HEK293 (cell line): Measurements from ENCODE around the gene SMIM32.

Source experiments
- CTCF ChIA-PET: fragments of 350-600 bp; formaldehyde crosslinking; extraction: SDS; loops from one replicate; lab custom pipeline; 2021; ENCODE audit warnings: antibody characterized with exemption; lab: Yijun Ruan, JAX
- POLR2A ChIA-PET: fragments of 300-600 bp; formaldehyde crosslinking; extraction: SDS; loops from one replicate; lab custom pipeline; 2020; ENCODE audit warnings: antibody characterized with exemption, inconsistent platforms; lab: Yijun Ruan, JAX
- H3K27ac ChIP-seq: fragments of 200-500 bp; sonication (Bioruptor generic); 2 replicates; pipeline ENCODE4 v1.5.1; 2014; ENCODE audit warnings: low read depth, low read length, control low read depth, inconsistent platforms; ENCODE audit errors: extremely low read depth
- H3K36me3 ChIP-seq, 2 experiments: fragments of 200-500 bp in 1 of 2; sonication (Bioruptor generic) in 1 of 2; 1 replicate in 1 of 2; 2 replicates in 1 of 2; pipeline ENCODE4 v1.5.1; 2014 to 2017; ENCODE audit warnings: inconsistent platforms in 2 of 2, low read length in 2 of 2; ENCODE audit not compliant: control insufficient read depth in 2 of 2, insufficient read depth in 1 of 2
- H3K4me1 ChIP-seq: fragments of 200-500 bp; sonication (Bioruptor generic); 2 replicates; pipeline ENCODE4 v1.5.1; 2014; ENCODE audit warnings: mild to moderate bottlenecking, low read length, inconsistent platforms; ENCODE audit not compliant: control insufficient read depth, insufficient read depth
- H3K4me3 ChIP-seq: 2 replicates; pipeline ENCODE4 v1.5.1; 2011; ENCODE audit warnings: low read depth, mild to moderate bottlenecking, control low read depth, low read length, moderate library complexity
- H3K9me3 ChIP-seq: fragments of 200-500 bp; sonication (Bioruptor generic); 2 replicates; pipeline ENCODE4 v1.5.1; 2014; ENCODE audit warnings: low read depth, low read length, inconsistent platforms; ENCODE audit not compliant: control insufficient read depth, insufficient read depth
- BCL11A ChIP-seq: fragments of 450-650 bp; formaldehyde crosslinking; IDR thresholded peaks from 2 replicates; pipeline ENCODE4 v1.5.1; 2016; ENCODE audit warnings: low read depth, missing biosample characterization, missing genetic modification characterization
- KLF7 ChIP-seq: fragments of 450-650 bp; formaldehyde crosslinking; IDR thresholded peaks from 2 replicates; pipeline ENCODE4 v1.5.1; 2016; ENCODE audit warnings: missing biosample characterization, missing genetic modification characterization, borderline replicate concordance
- PATZ1 ChIP-seq: fragments of 450-650 bp; formaldehyde crosslinking; IDR thresholded peaks from 2 replicates; pipeline ENCODE4 v1.5.1; 2016; ENCODE audit warnings: missing biosample characterization, missing genetic modification characterization
- REPIN1 ChIP-seq: fragments of 450-650 bp; formaldehyde crosslinking; IDR thresholded peaks from 2 replicates; pipeline ENCODE4 v1.5.1; 2017; ENCODE audit warnings: missing biosample characterization, missing genetic modification characterization, low read depth
- ZEB2 ChIP-seq: fragments of 450-650 bp; formaldehyde crosslinking; IDR thresholded peaks from 2 replicates; pipeline ENCODE4 v1.5.1; 2016; ENCODE audit warnings: missing biosample characterization, missing genetic modification characterization
- ZFP41 ChIP-seq: fragments of 450-650 bp; formaldehyde crosslinking; IDR thresholded peaks from 2 replicates; pipeline ENCODE4 v1.5.1; 2016; ENCODE audit warnings: missing biosample characterization, missing genetic modification characterization, borderline replicate concordance
- ZNF132 ChIP-seq: fragments of 450-650 bp; formaldehyde crosslinking; IDR thresholded peaks from 2 replicates; pipeline ENCODE4 v1.5.1; 2017; ENCODE audit warnings: missing biosample characterization, missing genetic modification characterization, borderline replicate concordance
- ZNF221 ChIP-seq: fragments of 450-650 bp; formaldehyde crosslinking; IDR thresholded peaks from 2 replicates; pipeline ENCODE4 v1.5.1; 2017; ENCODE audit warnings: missing biosample characterization, missing genetic modification characterization, borderline replicate concordance
- ZNF248 ChIP-seq: fragments of 450-650 bp; formaldehyde crosslinking; IDR thresholded peaks from 2 replicates; pipeline ENCODE4 v1.5.1; 2017; ENCODE audit warnings: missing biosample characterization, missing genetic modification characterization
- ZNF426 ChIP-seq: fragments of 450-650 bp; formaldehyde crosslinking; IDR thresholded peaks from 2 replicates; pipeline ENCODE4 v1.5.1; 2017; ENCODE audit warnings: missing biosample characterization, missing genetic modification characterization, mild to moderate bottlenecking, inconsistent platforms, moderate library complexity
- ZNF529 ChIP-seq: fragments of 450-650 bp; formaldehyde crosslinking; IDR thresholded peaks from 2 replicates; pipeline ENCODE4 v1.5.1; 2017; ENCODE audit warnings: missing genetic modification characterization, missing biosample characterization; ENCODE audit not compliant: insufficient replicate concordance
- ZNF596 ChIP-seq: fragments of 450-650 bp; IDR thresholded peaks from 2 replicates; pipeline ENCODE4 v1.5.0; 2018; ENCODE audit warnings: missing biosample characterization, mild to moderate bottlenecking, missing genetic modification characterization, moderate library complexity
- ZNF600 ChIP-seq: fragments of 450-650 bp; formaldehyde crosslinking; IDR thresholded peaks from 2 replicates; pipeline ENCODE4 v1.5.1; 2016; ENCODE audit warnings: missing biosample characterization, missing genetic modification characterization
- ZNF621 ChIP-seq: fragments of 450-650 bp; formaldehyde crosslinking; IDR thresholded peaks from 2 replicates; pipeline ENCODE4 v1.5.1; 2017; ENCODE audit warnings: missing biosample characterization, missing genetic modification characterization
- ZNF660 ChIP-seq: fragments of 450-650 bp; IDR thresholded peaks from 2 replicates; pipeline ENCODE4 v1.5.1; 2018; ENCODE audit warnings: missing biosample characterization, mild to moderate bottlenecking, missing genetic modification characterization
- TF ChIP-seq, protein P1 (sequence below): fragments of 450-650 bp; formaldehyde crosslinking; IDR thresholded peaks from 2 replicates; pipeline ENCODE4 v1.5.1; 2017; ENCODE audit warnings: missing biosample characterization, missing genetic modification characterization
- TF ChIP-seq, protein P2 (sequence below): fragments of 450-650 bp; formaldehyde crosslinking; IDR thresholded peaks from 2 replicates; pipeline ENCODE4 v1.5.1; 2016; ENCODE audit warnings: missing biosample characterization, missing genetic modification characterization
- TF ChIP-seq, protein P3 (sequence below): fragments of 450-650 bp; formaldehyde crosslinking; IDR thresholded peaks from 2 replicates; pipeline ENCODE4 v1.5.1; 2016; ENCODE audit warnings: missing biosample characterization, missing genetic modification characterization
- TF ChIP-seq, protein P4 (sequence below): fragments of 450-650 bp; formaldehyde crosslinking; IDR thresholded peaks from 2 replicates; pipeline ENCODE4 v1.5.1; 2016; ENCODE audit warnings: missing biosample characterization, missing genetic modification characterization

The SMIM32 gene

DNA sequence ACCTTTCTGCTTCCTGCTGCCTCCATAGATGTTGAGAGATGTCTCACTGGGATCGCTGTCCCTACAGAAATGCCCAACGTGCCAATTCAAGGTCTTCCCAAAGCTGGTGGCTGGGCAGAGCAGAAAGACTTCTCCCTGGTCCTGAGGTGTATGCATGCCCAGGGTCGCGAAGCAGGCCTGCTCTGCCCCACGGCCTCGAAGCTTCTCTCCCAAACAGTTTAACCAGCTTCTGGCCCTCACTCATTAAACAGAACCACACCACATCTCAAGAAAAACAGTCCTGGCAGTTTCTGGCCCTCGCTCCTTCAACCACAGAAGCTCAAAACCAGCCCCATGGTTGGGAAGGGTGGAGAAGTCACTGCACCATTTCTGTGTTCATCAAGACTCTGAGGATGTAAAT, 14.7 kb upstream of the SMIM32 start:
- CTCF ChIA-PET, result interaction anchor here (0.5 to 0.6 kb wide), 4 partner anchors 14 to 397 kb away, joined by 3 to 5 read pairs (median 3); no protein-coding TSS in a partner anchor
- no peak overlapping the region for H3K4me3 ChIP-seq
- TF ChIP-seq ZNF529 (tag by site-specific recombination), result no peak
- TF ChIP-seq KLF7 (tag by site-specific recombination), result no peak
- no peak for TF ChIP-seq PATZ1
- TF ChIP-seq, protein P1, sequence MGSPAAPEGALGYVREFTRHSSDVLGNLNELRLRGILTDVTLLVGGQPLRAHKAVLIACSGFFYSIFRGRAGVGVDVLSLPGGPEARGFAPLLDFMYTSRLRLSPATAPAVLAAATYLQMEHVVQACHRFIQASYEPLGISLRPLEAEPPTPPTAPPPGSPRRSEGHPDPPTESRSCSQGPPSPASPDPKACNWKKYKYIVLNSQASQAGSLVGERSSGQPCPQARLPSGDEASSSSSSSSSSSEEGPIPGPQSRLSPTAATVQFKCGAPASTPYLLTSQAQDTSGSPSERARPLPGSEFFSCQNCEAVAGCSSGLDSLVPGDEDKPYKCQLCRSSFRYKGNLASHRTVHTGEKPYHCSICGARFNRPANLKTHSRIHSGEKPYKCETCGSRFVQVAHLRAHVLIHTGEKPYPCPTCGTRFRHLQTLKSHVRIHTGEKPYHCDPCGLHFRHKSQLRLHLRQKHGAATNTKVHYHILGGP (tag by site-specific recombination), result no peak
- TF ChIP-seq ZNF248 (tag by site-specific recombination), result no peak
- no peak for TF ChIP-seq ZNF426 (tag by site-specific recombination)
- TF ChIP-seq ZFP41 (tag by site-specific recombination), result no peak
- TF ChIP-seq ZNF132 (tag by site-specific recombination), result no peak
- TF ChIP-seq ZNF660 (tag by site-specific recombination), result no peak
- no peak for TF ChIP-seq ZNF621
- TF ChIP-seq, protein P2, sequence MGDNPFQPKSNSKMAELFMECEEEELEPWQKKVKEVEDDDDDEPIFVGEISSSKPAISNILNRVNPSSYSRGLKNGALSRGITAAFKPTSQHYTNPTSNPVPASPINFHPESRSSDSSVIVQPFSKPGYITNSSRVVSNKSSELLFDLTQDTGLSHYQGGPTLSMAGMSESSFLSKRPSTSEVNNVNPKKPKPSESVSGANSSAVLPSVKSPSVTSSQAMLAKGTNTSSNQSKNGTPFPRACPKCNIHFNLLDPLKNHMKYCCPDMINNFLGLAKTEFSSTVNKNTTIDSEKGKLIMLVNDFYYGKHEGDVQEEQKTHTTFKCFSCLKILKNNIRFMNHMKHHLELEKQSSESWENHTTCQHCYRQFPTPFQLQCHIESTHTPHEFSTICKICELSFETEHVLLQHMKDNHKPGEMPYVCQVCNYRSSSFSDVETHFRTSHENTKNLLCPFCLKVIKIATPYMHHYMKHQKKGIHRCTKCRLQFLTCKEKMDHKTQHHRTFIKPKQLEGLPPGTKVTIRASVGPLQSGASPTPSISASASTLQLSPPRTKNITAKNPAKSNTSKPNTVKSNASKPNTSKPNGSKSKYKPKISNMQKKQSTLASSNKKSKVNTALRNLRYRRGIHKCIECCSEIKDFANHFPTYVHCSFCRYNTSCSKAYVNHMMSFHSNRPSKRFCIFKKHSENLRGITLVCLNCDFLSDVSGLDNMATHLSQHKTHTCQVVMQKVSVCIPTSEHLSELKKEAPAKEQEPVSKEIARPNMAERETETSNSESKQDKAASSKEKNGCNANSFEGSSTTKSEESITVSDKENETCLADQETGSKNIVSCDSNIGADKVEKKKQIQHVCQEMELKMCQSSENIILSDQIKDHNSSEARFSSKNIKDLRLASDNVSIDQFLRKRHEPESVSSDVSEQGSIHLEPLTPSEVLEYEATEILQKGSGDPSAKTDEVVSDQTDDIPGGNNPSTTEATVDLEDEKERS (tag by site-specific recombination), result no peak
- TF ChIP-seq REPIN1 (tag by site-specific recombination), result no peak
- no peak for TF ChIP-seq BCL11A (tag by site-specific recombination)
- TF ChIP-seq, protein P3, sequence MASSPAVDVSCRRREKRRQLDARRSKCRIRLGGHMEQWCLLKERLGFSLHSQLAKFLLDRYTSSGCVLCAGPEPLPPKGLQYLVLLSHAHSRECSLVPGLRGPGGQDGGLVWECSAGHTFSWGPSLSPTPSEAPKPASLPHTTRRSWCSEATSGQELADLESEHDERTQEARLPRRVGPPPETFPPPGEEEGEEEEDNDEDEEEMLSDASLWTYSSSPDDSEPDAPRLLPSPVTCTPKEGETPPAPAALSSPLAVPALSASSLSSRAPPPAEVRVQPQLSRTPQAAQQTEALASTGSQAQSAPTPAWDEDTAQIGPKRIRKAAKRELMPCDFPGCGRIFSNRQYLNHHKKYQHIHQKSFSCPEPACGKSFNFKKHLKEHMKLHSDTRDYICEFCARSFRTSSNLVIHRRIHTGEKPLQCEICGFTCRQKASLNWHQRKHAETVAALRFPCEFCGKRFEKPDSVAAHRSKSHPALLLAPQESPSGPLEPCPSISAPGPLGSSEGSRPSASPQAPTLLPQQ (tag by site-specific recombination), result no peak
- no peak for TF ChIP-seq ZNF221 (tag by site-specific recombination)
- TF ChIP-seq ZNF596 (tag by site-specific recombination), result no peak
- no peak for TF ChIP-seq ZNF600 (tag by site-specific recombination)
- TF ChIP-seq ZEB2 (tag by site-specific recombination), result no peak
- TF ChIP-seq, protein P4, sequence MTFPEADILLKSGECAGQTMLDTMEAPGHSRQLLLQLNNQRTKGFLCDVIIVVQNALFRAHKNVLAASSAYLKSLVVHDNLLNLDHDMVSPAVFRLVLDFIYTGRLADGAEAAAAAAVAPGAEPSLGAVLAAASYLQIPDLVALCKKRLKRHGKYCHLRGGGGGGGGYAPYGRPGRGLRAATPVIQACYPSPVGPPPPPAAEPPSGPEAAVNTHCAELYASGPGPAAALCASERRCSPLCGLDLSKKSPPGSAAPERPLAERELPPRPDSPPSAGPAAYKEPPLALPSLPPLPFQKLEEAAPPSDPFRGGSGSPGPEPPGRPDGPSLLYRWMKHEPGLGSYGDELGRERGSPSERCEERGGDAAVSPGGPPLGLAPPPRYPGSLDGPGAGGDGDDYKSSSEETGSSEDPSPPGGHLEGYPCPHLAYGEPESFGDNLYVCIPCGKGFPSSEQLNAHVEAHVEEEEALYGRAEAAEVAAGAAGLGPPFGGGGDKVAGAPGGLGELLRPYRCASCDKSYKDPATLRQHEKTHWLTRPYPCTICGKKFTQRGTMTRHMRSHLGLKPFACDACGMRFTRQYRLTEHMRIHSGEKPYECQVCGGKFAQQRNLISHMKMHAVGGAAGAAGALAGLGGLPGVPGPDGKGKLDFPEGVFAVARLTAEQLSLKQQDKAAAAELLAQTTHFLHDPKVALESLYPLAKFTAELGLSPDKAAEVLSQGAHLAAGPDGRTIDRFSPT (tag by site-specific recombination), result no peak
- TF ChIP-seq, all 188 proteins: peak for 0
- Histone ChIP-seq H3K36me3 (no peaks in the 10 kb centered on the region), H3K9me3 (no peaks in the 10 kb centered on the region), H3K27ac (no peak overlapping the region), H3K4me1 (no peaks in the 10 kb centered on the region)
- POLR2A ChIA-PET, result no interaction called here
